Gastroesophageal sphincter (tissue), 4 donors: ENCODE results near the gene ANKRD61. TPM values are rescaled to one million over a fixed set of nuclear protein-coding genes. Genes with fewer than 3 reads are reported as not detected.

Experiments used
- ATAC-seq: fragments of 150-250 bp; one replicate; pipeline ENCODE4 v1.9.1; 2016; ENCODE audit warnings: mild to moderate bottlenecking, moderate library complexity
- H3K27ac ChIP-seq, 4 donors: fragments of 200-600 bp; sonication (generic) in 3 of 4; 1 replicate in 3 of 4; 2 replicates in 1 of 4; pipeline ENCODE4 v1.5.1; 2016 to 2019
- H3K27me3 ChIP-seq: fragments of 200-600 bp; sonication (generic); one replicate; pipeline ENCODE4 v1.5.1; 2019
- H3K36me3 ChIP-seq, 2 donors: fragments of 200-600 bp; sonication (generic); one replicate each; pipeline ENCODE4 v1.5.1; 2019; ENCODE audit warnings: control low read depth in 1 of 2
- H3K4me1 ChIP-seq, 3 donors: fragments of 200-600 bp; sonication (generic); 1 replicate in 2 of 3; 2 replicates in 1 of 3; pipeline ENCODE4 v1.5.1; 2016 to 2019; ENCODE audit warnings: control low read depth in 2 of 3
- H3K4me3 ChIP-seq, 2 donors: fragments of 200-600 bp; sonication (generic); one replicate each; pipeline ENCODE4 v1.5.1; 2019; ENCODE audit warnings: mild to moderate bottlenecking in 1 of 2, moderate library complexity in 1 of 2
- H3K9me3 ChIP-seq, 3 donors: fragments of 200-600 bp; sonication (generic); one replicate each; pipeline ENCODE4 v1.5.1; 2017 to 2019; ENCODE audit warnings: control low read depth in 2 of 3
- CTCF ChIP-seq, 4 experiments: fragments of 200-600 bp in 2 of 4; fragments of 450-650 bp in 2 of 4; sonication (generic) in 1 of 4; IDR thresholded peaks; one replicate each; pipeline ENCODE4 v1.5.1; 2017 to 2019; ENCODE audit warnings: antibody characterized with exemption in 4 of 4, mild to moderate bottlenecking in 2 of 4, moderate library complexity in 2 of 4
- EP300 ChIP-seq: sonication (generic); formaldehyde crosslinking; IDR thresholded peaks from one replicate; pipeline ENCODE4 v1.6.1; 2017; ENCODE audit warnings: antibody characterized with exemption, mild to moderate bottlenecking
- POLR2A ChIP-seq, 2 donors: fragments of 450-650 bp; IDR thresholded peaks; one replicate each; pipeline ENCODE4 v1.6.1; 2017; ENCODE audit warnings: antibody characterized with exemption in 2 of 2, mild to moderate bottlenecking in 2 of 2, moderate library complexity in 1 of 2
- POLR2AphosphoS5 ChIP-seq: sonication (generic); formaldehyde crosslinking; IDR thresholded peaks from one replicate; pipeline ENCODE4 v1.6.1; 2017; ENCODE audit warnings: antibody characterized with exemption
- WGBS, 2 donors: methylation state at CpG; one replicate each; pipeline ENCODE4 v1.1.5; 2018; ENCODE audit warnings: low coverage in 1 of 2; 5-methylcytosine and 5-hydroxymethylcytosine counted together
- total RNA-seq, 4 donors: library from RNA; depleted of rRNA; stranded (reverse); fragments of >200 nt; gene quantifications; one replicate each; pipeline ENCODE4 v1.1.0, GENCODE V29; 2016

Gene ANKRD61
- total RNA-seq, 4 donors from 2014 or later = 0.27 TPM; not detected in 3

DNA sequence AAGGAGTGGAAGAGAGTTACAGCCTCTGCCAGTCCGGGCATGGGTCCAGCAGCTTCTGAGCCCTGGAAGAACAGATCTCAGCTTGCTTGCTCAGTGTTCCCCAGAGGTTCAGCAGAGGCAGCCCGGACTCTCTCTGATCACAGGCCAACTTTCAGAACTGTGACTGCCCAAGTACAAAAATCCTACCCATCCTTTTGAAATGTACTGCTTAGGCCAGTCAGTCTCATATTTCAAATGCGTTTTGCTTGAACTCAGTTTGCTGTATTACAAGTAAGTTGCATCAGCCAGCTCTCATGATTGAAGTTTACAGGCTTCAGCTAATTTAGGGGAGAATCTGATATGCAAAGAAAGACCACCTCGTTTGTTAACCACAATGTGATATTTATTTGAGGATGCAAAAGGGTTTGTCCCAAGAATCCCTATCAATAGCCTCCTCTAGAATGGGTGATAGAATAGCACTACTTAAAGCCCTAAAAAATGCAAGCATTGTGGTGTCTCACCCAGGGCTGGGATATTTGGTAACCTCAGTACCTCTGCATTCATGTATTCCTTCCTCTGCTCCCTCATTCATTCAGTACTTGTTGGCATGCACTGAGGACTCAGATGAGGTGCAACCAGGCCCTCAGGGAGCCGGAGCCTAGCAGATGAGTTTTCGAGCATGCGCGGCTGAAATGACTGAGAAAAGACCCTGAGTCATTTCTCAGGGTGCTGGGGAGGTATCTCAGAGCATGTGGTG, 15.1 kb upstream of the ANKRD61 start:
- H3K4me1 ChIP-seq = peaks cover 0 to 41% (median 0%) of the 10 kb centered on the region in 3 donors
- TF ChIP-seq POLR2A (IDR thresholded peaks at IDR 0.05) (no peak), EP300 (no peak), POLR2AphosphoS5 (peak; percentile 13), CTCF (IDR thresholded peaks at IDR 0.05) (no peak)
- ATAC-seq = peak; percentile 60
- no peaks in the 10 kb centered on the region for H3K9me3 ChIP-seq
- peak overlapping the region in 3 of 4 donors; percentile 25 to 61 (median 60) for H3K27ac ChIP-seq
- no peaks in the 10 kb centered on the region for H3K27me3 ChIP-seq
- 23 to 69% methylated on average over 4 to 7 of the region's 8 CpGs for WGBS, 2 donors
- H3K36me3 ChIP-seq = peaks cover 0 to 72% of the 10 kb centered on the region in 2 donors
- H3K4me3 ChIP-seq = no peak overlapping the region

DNA sequence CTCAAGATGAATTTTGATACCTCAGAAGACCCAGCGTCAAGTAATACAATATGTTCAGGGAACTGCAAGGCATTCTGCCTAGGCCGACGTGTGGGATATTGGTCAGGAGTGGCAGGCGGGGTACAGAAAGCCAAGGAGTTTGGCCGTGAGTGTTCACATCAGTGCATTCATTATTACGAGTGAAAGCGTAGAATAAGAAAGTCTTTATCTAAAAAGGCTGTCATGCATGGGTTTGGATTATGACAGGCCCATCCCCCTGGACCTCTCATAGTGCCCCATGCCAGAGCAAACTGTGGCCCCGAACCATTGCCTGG, 14.6 kb upstream of the ANKRD61 start:
- no peak for TF ChIP-seq EP300
- TF ChIP-seq POLR2AphosphoS5 = no peak
- no peak for TF ChIP-seq CTCF (IDR thresholded peaks at IDR 0.05)
- no peak for TF ChIP-seq POLR2A (IDR thresholded peaks at IDR 0.05)
- Histone ChIP-seq H3K4me3 (no peak overlapping the region), H3K4me1 (peaks cover 0 to 35% (median 0%) of the 10 kb centered on the region in 3 donors), H3K36me3 (peaks cover 0 to 72% of the 10 kb centered on the region in 2 donors), H3K27me3 (no peaks in the 10 kb centered on the region), H3K9me3 (no peaks in the 10 kb centered on the region), H3K27ac (peak overlapping the region in 2 of 4 donors; percentile 60 to 61)
- WGBS, 2 donors = 92 to 93% methylated on average over 5 to 7 of the region's 8 CpGs
- ATAC-seq = no peak

GRCh38 chr7:6020371-6021286, 10.5 kb upstream of the ANKRD61 start:
- 75 to 80% methylated on average over 7 to 10 of the region's 11 CpGs for WGBS, 2 donors
- peaks cover 0 to 100% of the 10 kb centered on the region in 2 donors for H3K36me3 ChIP-seq
- peaks cover 0 to 16% (median 0%) of the 10 kb centered on the region in 3 donors for H3K4me1 ChIP-seq
- no peaks in the 10 kb centered on the region for H3K27me3 ChIP-seq
- ATAC-seq = no peak
- TF ChIP-seq CTCF (IDR thresholded peaks at IDR 0.05) (no peak), EP300 (no peak), POLR2A (IDR thresholded peaks at IDR 0.05) (no peak), POLR2AphosphoS5 (no peak)
- no peak overlapping the region for H3K4me3 ChIP-seq
- no peak overlapping the region for H3K27ac ChIP-seq
- H3K9me3 ChIP-seq = no peaks in the 10 kb centered on the region

DNA sequence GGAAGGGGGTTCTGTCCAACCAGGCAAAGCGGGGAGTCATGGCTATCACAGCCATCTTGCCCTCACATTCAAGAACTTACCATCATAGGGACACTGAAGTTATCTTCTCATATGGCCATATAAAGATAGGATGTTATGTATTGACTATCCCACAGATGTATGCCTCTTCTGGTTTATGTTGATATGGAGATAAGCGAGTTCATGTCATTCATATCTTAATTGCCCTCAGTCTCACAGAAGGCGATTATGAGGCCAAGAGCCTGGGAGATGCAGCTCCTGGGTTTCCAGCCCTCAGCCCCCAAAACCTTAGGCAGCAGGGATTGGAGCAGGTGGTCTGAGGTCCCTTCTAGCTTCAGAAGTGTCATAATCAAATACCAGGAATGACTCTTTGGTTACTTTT, 8.5 kb upstream of the ANKRD61 start:
- no peak for TF ChIP-seq POLR2A (IDR thresholded peaks at IDR 0.05)
- TF ChIP-seq POLR2AphosphoS5 = no peak
- no peak for TF ChIP-seq CTCF (IDR thresholded peaks at IDR 0.05)
- TF ChIP-seq EP300 = no peak
- Histone ChIP-seq H3K27me3 (no peaks in the 10 kb centered on the region), H3K9me3 (no peaks in the 10 kb centered on the region), H3K4me1 (no peaks in the 10 kb centered on the region), H3K36me3 (peaks cover 0 to 100% of the 10 kb centered on the region in 2 donors), H3K27ac (no peak overlapping the region), H3K4me3 (no peak overlapping the region)
- no peak for ATAC-seq
- 86 to 87% methylated on average over 3 of the region's 3 CpGs for WGBS, 2 donors
